B cell (primary cell): ENCODE results near the gene CHD2.

Source experiments
- EZH2 ChIP-seq: IDR thresholded peaks from 2 replicates; pipeline ENCODE4 v1.6.1; 2012; ENCODE audit warnings: borderline replicate concordance, low read depth, mild to moderate bottlenecking, moderate library complexity, low read length; ENCODE audit not compliant: insufficient read depth, poor library complexity, severe bottlenecking
- TF ChIP-seq, protein P1 (sequence below): fragments of 200-600 bp; IDR thresholded peaks from one replicate; pipeline ENCODE4 v1.8.0; 2022; ENCODE audit warnings: antibody characterized with exemption, mild to moderate bottlenecking

DNA sequence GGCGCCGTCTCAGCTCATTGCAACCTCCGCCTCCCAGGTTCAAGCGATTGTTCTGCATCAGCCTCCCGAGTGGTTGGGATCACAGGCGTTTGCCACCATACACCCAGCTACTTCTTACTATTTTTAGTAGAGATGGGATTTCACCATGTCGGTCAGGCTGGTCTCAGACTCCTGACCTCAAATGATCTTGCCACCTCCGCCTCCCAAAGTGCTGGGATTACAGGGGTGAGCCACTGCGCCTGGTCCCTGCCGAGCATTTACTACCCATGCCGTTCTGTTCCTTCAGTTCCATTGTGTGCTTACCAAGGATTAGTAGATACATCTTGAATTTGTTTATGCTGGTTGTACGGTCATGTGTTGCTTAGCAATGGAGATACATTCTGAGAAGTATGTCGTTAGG is 10.3 kb downstream of the CHD2 start:
- TF ChIP-seq, protein P1, sequence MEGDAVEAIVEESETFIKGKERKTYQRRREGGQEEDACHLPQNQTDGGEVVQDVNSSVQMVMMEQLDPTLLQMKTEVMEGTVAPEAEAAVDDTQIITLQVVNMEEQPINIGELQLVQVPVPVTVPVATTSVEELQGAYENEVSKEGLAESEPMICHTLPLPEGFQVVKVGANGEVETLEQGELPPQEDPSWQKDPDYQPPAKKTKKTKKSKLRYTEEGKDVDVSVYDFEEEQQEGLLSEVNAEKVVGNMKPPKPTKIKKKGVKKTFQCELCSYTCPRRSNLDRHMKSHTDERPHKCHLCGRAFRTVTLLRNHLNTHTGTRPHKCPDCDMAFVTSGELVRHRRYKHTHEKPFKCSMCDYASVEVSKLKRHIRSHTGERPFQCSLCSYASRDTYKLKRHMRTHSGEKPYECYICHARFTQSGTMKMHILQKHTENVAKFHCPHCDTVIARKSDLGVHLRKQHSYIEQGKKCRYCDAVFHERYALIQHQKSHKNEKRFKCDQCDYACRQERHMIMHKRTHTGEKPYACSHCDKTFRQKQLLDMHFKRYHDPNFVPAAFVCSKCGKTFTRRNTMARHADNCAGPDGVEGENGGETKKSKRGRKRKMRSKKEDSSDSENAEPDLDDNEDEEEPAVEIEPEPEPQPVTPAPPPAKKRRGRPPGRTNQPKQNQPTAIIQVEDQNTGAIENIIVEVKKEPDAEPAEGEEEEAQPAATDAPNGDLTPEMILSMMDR, result no peak
- no peak for TF ChIP-seq EZH2
